ENCODE data around the gene FUT7. TPM values are rescaled to one million over a fixed set of nuclear protein-coding genes. Genes with fewer than 3 reads are reported as not detected.
"Not testable (repeated sequence)": the region's sequence is repeated elsewhere in the genome, so short reads cannot be mapped to it uniquely, and the experiment has no call there.

The FUT7 gene
- total RNA-seq, 1 donor from 2014 or later = not detected

GRCh38 chr9:137062798-137063197 is 30.9 kb upstream of the FUT7 start:
- H3K27ac Mint-ChIP-seq; intact Hi-C loops (cut with micrococcal nuclease); DNase-seq (ENCODE audit: low spot score); H3K9me3 Mint-ChIP-seq; H3K36me3 Mint-ChIP-seq (ENCODE audit: low read depth); H3K4me3 Mint-ChIP-seq (ENCODE audit: low read depth); H3K27me3 Mint-ChIP-seq (ENCODE audit: low read depth); H3K4me1 Mint-ChIP-seq (ENCODE audit: low read depth): not testable (repeated sequence)

DNA sequence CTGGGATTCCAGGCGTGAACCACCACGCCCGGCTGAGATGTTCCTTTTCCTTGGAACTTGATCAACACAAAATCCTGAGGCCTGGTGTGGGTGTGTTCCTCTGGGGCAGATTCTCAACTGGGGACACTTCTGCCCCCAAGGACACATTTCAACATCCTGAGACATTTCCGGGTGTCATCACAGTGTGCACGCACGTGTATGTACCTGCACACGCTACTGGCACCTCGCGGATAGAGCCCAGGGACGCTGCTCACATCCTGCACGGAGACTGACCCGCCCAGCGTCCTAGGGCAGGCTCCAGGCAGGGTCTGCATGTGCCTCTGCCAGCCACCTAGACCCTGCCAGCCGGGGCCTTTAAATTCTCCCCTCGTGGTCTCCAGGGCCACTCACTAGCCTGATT is 30.5 kb upstream of the FUT7 start:
- Mint-ChIP-seq H3K27ac (no peak overlapping the region), H3K36me3 (ENCODE audit: low read depth) (peaks cover 4% of the 10 kb centered on the region), H3K4me3 (ENCODE audit: low read depth) (no peak overlapping the region), H3K4me1 (ENCODE audit: low read depth) (peaks cover 2% of the 10 kb centered on the region), H3K27me3 (ENCODE audit: low read depth) (no peaks in the 10 kb centered on the region), H3K9me3 (no peaks in the 10 kb centered on the region)
- intact Hi-C loops (cut with micrococcal nuclease) = no loop called here
- DNase-seq (ENCODE audit: low spot score) = no peak

DNA sequence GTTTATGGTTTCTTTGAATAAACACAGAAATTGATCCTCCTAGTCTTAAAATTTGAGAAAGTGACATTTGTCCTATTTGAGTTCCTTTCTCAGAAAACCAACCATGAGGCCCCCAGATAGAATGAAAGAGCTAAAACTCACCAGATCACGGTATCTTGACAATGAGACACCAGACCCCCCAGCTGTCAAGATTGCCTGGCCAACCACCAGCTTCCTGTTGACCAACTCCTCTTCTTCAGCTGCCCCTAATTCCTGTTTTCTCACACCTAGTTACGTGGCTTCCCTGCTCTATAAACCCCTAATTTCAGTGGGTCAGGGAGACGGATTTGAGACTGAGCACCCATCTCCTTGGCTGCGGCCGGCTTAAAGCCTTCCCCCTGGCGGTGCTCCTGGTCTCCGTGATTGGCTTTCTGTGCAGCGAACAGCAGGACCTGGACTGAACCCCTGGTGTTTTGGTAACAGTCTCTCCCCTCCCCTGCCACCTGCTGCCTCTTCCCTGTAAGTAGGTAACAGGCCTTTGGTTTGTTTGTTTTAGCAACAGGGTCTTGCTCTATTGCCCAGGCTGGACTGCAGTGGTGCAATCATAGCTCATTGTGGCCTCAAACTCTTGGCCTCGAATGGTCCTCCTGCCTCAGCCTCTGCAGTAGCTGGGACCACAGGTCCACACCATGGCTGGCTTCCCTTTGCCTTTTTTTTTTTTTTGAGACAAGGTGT is 26.8 kb upstream of the FUT7 start:
- H3K27ac Mint-ChIP-seq = no peak overlapping the region
- H3K36me3 Mint-ChIP-seq (ENCODE audit: low read depth) = no peaks in the 10 kb centered on the region
- no peak for DNase-seq (ENCODE audit: low spot score)
- H3K9me3 Mint-ChIP-seq = no peaks in the 10 kb centered on the region
- no peaks in the 10 kb centered on the region for H3K4me1 Mint-ChIP-seq (ENCODE audit: low read depth)
- no peak overlapping the region for H3K4me3 Mint-ChIP-seq (ENCODE audit: low read depth)
- peaks cover 2% of the 10 kb centered on the region for H3K27me3 Mint-ChIP-seq (ENCODE audit: low read depth)
- intact Hi-C loops (cut with micrococcal nuclease) = no loop called here

GRCh38 chr9:137057545-137057944 is 25.7 kb upstream of the FUT7 start:
- no peak for DNase-seq (ENCODE audit: low spot score)
- H3K27me3 Mint-ChIP-seq (ENCODE audit: low read depth) = peaks cover 6% of the 10 kb centered on the region
- intact Hi-C loops (cut with micrococcal nuclease) = no loop called here
- H3K36me3 Mint-ChIP-seq (ENCODE audit: low read depth) = no peaks in the 10 kb centered on the region
- no peaks in the 10 kb centered on the region for H3K4me1 Mint-ChIP-seq (ENCODE audit: low read depth)
- no peaks in the 10 kb centered on the region for H3K9me3 Mint-ChIP-seq
- H3K27ac Mint-ChIP-seq = no peak overlapping the region
- H3K4me3 Mint-ChIP-seq (ENCODE audit: low read depth) = no peak overlapping the region

GRCh38 chr9:137056739-137057415 is 25.0 kb upstream of the FUT7 start:
- Mint-ChIP-seq H3K27me3 (ENCODE audit: low read depth) (peaks cover 7% of the 10 kb centered on the region), H3K4me3 (ENCODE audit: low read depth) (no peak overlapping the region), H3K36me3 (ENCODE audit: low read depth) (no peaks in the 10 kb centered on the region), H3K4me1 (ENCODE audit: low read depth) (no peaks in the 10 kb centered on the region), H3K27ac (no peak overlapping the region), H3K9me3 (no peaks in the 10 kb centered on the region)
- no peak for DNase-seq (ENCODE audit: low spot score)
- intact Hi-C loops (cut with micrococcal nuclease) = no loop called here

- Mint-ChIP-seq H3K36me3 (ENCODE audit: low read depth) (no peaks in the 10 kb centered on the region), H3K4me3 (ENCODE audit: low read depth) (no peak overlapping the region), H3K4me1 (ENCODE audit: low read depth) (no peaks in the 10 kb centered on the region), H3K27ac (no peak overlapping the region), H3K9me3 (no peaks in the 10 kb centered on the region), H3K27me3 (ENCODE audit: low read depth) (peaks cover 7% of the 10 kb centered on the region)
- DNase-seq (ENCODE audit: low spot score) = no peak
- intact Hi-C loops (cut with micrococcal nuclease) = no loop called here
These were observed 23.8 kb upstream of the FUT7 start for GRCh38 chr9:137055385-137056364.

GRCh38 chr9:137054932-137055384 is 23.1 kb upstream of the FUT7 start:
- peaks cover 7% of the 10 kb centered on the region for H3K27me3 Mint-ChIP-seq (ENCODE audit: low read depth)
- H3K4me1 Mint-ChIP-seq (ENCODE audit: low read depth) = no peaks in the 10 kb centered on the region
- no peaks in the 10 kb centered on the region for H3K36me3 Mint-ChIP-seq (ENCODE audit: low read depth)
- no peak overlapping the region for H3K4me3 Mint-ChIP-seq (ENCODE audit: low read depth)
- H3K9me3 Mint-ChIP-seq = no peaks in the 10 kb centered on the region
- H3K27ac Mint-ChIP-seq = no peak overlapping the region
- intact Hi-C loops (cut with micrococcal nuclease) = no loop called here
- no peak for DNase-seq (ENCODE audit: low spot score)

DNA sequence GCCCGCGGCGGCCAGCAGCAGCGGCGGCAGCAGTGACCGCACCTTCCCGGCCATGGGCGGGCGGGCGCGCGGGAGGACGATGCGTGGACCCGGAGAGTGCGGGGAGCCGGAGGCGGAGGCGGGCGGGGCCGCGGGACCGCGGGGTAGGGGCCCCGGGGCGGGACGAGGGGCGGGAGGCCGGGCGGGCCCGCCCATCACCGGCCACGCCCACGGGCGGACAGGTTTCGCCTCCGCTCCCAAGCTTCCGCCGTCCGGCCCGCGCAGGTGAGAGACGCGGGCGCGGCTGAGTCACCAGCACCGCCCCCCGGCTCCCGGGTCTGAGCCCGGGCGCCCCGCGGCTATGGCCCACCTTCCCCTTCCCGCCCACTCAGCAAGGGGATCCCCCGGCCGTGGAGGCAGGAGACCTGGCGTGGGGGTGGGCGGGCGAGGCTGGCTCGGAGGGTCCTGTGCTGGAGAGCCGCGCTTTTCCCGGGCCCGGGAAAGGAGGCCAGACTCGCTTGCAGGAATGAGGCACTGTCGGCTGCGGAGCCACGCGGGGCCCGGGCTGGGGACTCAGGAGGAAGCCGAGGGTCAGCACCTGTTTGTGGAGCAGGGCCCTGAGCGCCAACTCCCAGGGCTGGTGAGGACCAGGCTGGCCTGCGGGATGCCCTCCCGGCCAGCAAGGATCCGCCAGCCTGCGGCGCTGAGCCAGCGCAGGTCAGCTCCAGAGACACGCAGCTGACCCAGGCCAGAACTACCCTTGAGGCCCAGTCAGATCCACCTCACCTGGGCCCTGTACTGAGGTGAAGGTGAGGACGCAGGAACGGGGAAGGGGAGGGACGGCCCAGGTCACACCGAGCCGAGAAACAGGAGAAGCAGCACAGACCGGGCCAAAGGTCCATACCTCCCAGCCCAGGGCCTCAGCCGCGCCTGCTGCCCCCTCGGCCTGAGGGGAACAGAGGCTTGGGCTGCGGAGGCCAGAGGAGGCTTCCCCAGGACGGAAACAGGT is 22.4 kb upstream of the FUT7 start, which contains the start of gene ENTPD2:
ENTPD2 (minus strand) TSS at position 118 of the 988 bp plus-strand sequence; CDS start at position 54, 64 bp downstream.
- intact Hi-C loops (cut with micrococcal nuclease) = no loop called here
- Mint-ChIP-seq H3K4me3 (ENCODE audit: low read depth) (no peak within 1 kb of the TSS), H3K27ac (no peak within 1 kb of the TSS), H3K27me3 (ENCODE audit: low read depth) (peaks cover 13% of the 10 kb centered on the region), H3K9me3 (no peaks in the 10 kb centered on the region), H3K36me3 (ENCODE audit: low read depth) (no peaks in the 10 kb centered on the region), H3K4me1 (ENCODE audit: low read depth) (no peaks in the 10 kb centered on the region)
- peak; percentile 26 for DNase-seq (ENCODE audit: low spot score)

GRCh38 chr9:137052998-137053943 is 21.4 kb upstream of the FUT7 start:
- Mint-ChIP-seq H3K27me3 (ENCODE audit: low read depth) (peaks cover 15% of the 10 kb centered on the region), H3K4me3 (ENCODE audit: low read depth) (no peak overlapping the region), H3K9me3 (no peaks in the 10 kb centered on the region), H3K27ac (no peak overlapping the region), H3K36me3 (ENCODE audit: low read depth) (no peaks in the 10 kb centered on the region), H3K4me1 (ENCODE audit: low read depth) (no peaks in the 10 kb centered on the region)
- no peak for DNase-seq (ENCODE audit: low spot score)
- intact Hi-C loops (cut with micrococcal nuclease) = no loop called here

DNA sequence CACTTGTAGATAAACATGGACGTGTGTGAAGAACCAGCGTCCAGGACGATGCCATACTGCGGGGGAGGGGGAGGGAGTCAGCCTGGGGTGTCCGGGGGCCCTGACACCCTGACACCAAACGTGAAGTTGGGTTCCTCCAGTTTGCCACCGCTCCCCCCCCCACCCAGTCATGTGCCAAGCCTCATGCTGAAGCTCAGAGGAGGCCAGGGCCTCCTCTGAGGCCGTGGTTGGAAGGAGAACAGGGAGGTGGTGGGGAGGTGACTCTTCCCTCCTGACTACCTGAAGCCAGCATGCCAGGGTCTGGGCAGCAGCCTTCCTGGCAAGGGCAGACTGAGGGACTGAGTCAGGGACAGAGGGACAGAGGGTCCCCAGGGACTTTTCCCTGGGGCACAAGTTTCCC is 20.4 kb upstream of the FUT7 start:
- Mint-ChIP-seq H3K36me3 (ENCODE audit: low read depth) (no peaks in the 10 kb centered on the region), H3K9me3 (no peaks in the 10 kb centered on the region), H3K4me3 (ENCODE audit: low read depth) (no peak overlapping the region), H3K4me1 (ENCODE audit: low read depth) (no peaks in the 10 kb centered on the region), H3K27ac (no peak overlapping the region), H3K27me3 (ENCODE audit: low read depth) (peaks cover 22% of the 10 kb centered on the region)
- intact Hi-C loops (cut with micrococcal nuclease) = no loop called here
- DNase-seq (ENCODE audit: low spot score) = no peak

- no peaks in the 10 kb centered on the region for H3K4me1 Mint-ChIP-seq (ENCODE audit: low read depth)
- H3K27ac Mint-ChIP-seq = no peak overlapping the region
- H3K4me3 Mint-ChIP-seq (ENCODE audit: low read depth) = no peak overlapping the region
- intact Hi-C loops (cut with micrococcal nuclease) = no loop called here
- H3K27me3 Mint-ChIP-seq (ENCODE audit: low read depth) = peaks cover 29% of the 10 kb centered on the region
- H3K36me3 Mint-ChIP-seq (ENCODE audit: low read depth) = no peaks in the 10 kb centered on the region
- H3K9me3 Mint-ChIP-seq = no peaks in the 10 kb centered on the region
- no peak for DNase-seq (ENCODE audit: low spot score)
These were observed 19.3 kb upstream of the FUT7 start for GRCh38 chr9:137051145-137051724.

Data from activated T-helper 2 cell treated with anti-CD3 and anti-CD28 coated beads, Interferon-gamma antibody, Interleukin-2, Interleukin-4, amounts not matched to agents 10 μg/mL and 5 μg/mL and 100 μg/mL, durations not matched to agents 14 hours and 24 hours and 36 hours (primary cell).